Activated CD4-positive, alpha-beta T cell treated with anti-CD3 and anti-CD28 coated beads for 4 hours (primary cell): ENCODE data around the gene TBX4.
"Not testable (repeated sequence)": the region's sequence is repeated elsewhere in the genome, so short reads cannot be mapped to it uniquely, and the experiment has no call there.

Experiments used
- DNase-seq, 2 donors: peaks; one replicate each; pipeline ENCODE4 v3.0.0-alpha.2; 2020

Gene TBX4

GRCh38 chr17:61502292-61502691, 50.1 kb downstream of the TBX4 start:
- no peak for DNase-seq

GRCh38 chr17:61503961-61504360, 51.7 kb downstream of the TBX4 start:
- DNase-seq: no peak

- no peak for DNase-seq
Measured at GRCh38 chr17:61504697-61505096, 52.5 kb downstream of the TBX4 start.

GRCh38 chr17:61505846-61506627, 53.8 kb downstream of the TBX4 start:
- no peak for DNase-seq

- DNase-seq: no peak
Measured at GRCh38 chr17:61507383-61508066, 55.3 kb downstream of the TBX4 start.

GRCh38 chr17:61508912-61509311, 56.7 kb downstream of the TBX4 start:
- DNase-seq: no peak

- DNase-seq: not testable (repeated sequence)
Measured at GRCh38 chr17:61509454-61509853, 57.2 kb downstream of the TBX4 start.

- no peak for DNase-seq
Measured at GRCh38 chr17:61510237-61510636, 58.0 kb downstream of the TBX4 start.

- DNase-seq: no peak
Measured at GRCh38 chr17:61510991-61511390, 58.8 kb downstream of the TBX4 start.

GRCh38 chr17:61511480-61512182, 59.4 kb downstream of the TBX4 start:
- no peak for DNase-seq

GRCh38 chr17:61514491-61514890, 62.3 kb downstream of the TBX4 start:
- no peak for DNase-seq

GRCh38 chr17:61517265-61517664, 65.0 kb downstream of the TBX4 start:
- DNase-seq: no peak

GRCh38 chr17:61517843-61518606, 65.8 kb downstream of the TBX4 start:
- no peak for DNase-seq

- no peak for DNase-seq
Measured at GRCh38 chr17:61519139-61519538, 66.9 kb downstream of the TBX4 start.

- DNase-seq: no peak
Measured at GRCh38 chr17:61519754-61520440, 67.7 kb downstream of the TBX4 start.

- no peak for DNase-seq
Measured at GRCh38 chr17:61520897-61521296, 68.7 kb downstream of the TBX4 start.

GRCh38 chr17:61522088-61522487, 69.9 kb downstream of the TBX4 start:
- no peak for DNase-seq

GRCh38 chr17:61524319-61524718, 72.1 kb downstream of the TBX4 start:
- DNase-seq: no peak

- not testable (repeated sequence) for DNase-seq
Measured at GRCh38 chr17:61527441-61527840, 75.2 kb downstream of the TBX4 start.

GRCh38 chr17:61528171-61528570, 75.9 kb downstream of the TBX4 start:
- DNase-seq: no peak

GRCh38 chr17:61531223-61531622, 79.0 kb downstream of the TBX4 start:
- DNase-seq: no peak

GRCh38 chr17:61532826-61533225, 80.6 kb downstream of the TBX4 start:
- no peak for DNase-seq
